ENCODE measurements around the gene LEFTY2.

The LEFTY2 gene

DNA sequence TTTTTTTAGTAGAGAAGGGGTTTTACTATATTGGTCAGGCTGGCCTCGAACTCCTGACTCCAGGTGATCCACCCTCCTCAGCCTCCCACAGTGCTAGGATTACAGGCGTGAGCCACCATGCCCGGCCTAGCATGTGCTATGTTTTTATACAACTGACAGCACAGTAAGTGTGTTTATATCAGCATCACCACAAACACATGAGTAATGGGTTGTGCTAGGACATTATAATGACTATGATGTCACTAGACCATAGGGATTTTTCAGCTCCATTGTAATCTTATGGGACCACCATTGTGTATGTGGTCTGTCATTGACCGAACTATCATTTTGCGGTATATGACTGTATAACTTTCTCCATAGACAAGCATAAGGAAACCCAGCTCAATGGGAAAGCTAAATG lies 6.3 kb downstream of the LEFTY2 start:
- H3K79me2 ChIP-seq (ENCODE audit: control insufficient read depth, insufficient read depth, low read length, poor library complexity) = no peaks in the 10 kb centered on the region
- H4K12ac ChIP-seq (ENCODE audit: low read depth, low read length) = no peak overlapping the region

GRCh38 chr1:225933072-225933471 lies 7.9 kb downstream of the LEFTY2 start:
- Histone ChIP-seq H2BK120ac (ENCODE audit: insufficient read depth, low read length, poor library complexity) (no peak overlapping the region), H2AK5ac (ENCODE audit: low read length) (no peak overlapping the region), H3K14ac (ENCODE audit: low read length) (no peak overlapping the region), H3K9me3 (ENCODE audit: insufficient read depth, low read depth, low read length) (no peaks in the 10 kb centered on the region), H3K4ac (ENCODE audit: low read depth, low read length) (no peak overlapping the region), H2BK12ac (ENCODE audit: low read length) (no peak overlapping the region), H3K4me1 (ENCODE audit: control insufficient read depth in 1 of 2, insufficient read depth in 2 of 2, low read length in 2 of 2) (no peaks in the 10 kb centered on the region), H3K27me3 (ENCODE audit: insufficient read depth, low read length) (no peaks in the 10 kb centered on the region), H3K79me2 (ENCODE audit: control insufficient read depth, insufficient read depth, low read length, poor library complexity) (no peaks in the 10 kb centered on the region), H3K4me2 (ENCODE audit: low read length) (no peak overlapping the region), H2BK5ac (ENCODE audit: low read depth, low read length, poor library complexity) (no peak overlapping the region), H2AFZ (ENCODE audit: insufficient read depth, low read length, poor library complexity) (no peak overlapping the region), H3K9ac (ENCODE audit: low read length) (no peak overlapping the region), H3K79me1 (ENCODE audit: low read length) (no peaks in the 10 kb centered on the region), H3K36me3 (ENCODE audit: control insufficient read depth in 1 of 2, insufficient read depth in 2 of 2, low read length in 2 of 2) (no peaks in the 10 kb centered on the region), H3K18ac (ENCODE audit: low read length) (no peak overlapping the region), H4K8ac (ENCODE audit: low read depth, low read length) (no peak overlapping the region), H4K12ac (ENCODE audit: low read depth, low read length) (no peak overlapping the region), H4K91ac (ENCODE audit: low read depth, low read length) (no peak overlapping the region), H3K4me3 (ENCODE audit: low read depth, low read length) (no peak overlapping the region), H3K27ac (ENCODE audit: low read depth, low read length) (no peak overlapping the region), H3K23ac (ENCODE audit: low read length) (no peak overlapping the region)
- no peak for DNase-seq
- WGBS (ENCODE audit: extremely low coverage, insufficient coverage, insufficient read length) = no CpG with 5 or more reads among the region's 2 CpGs

More for the DNA sequence above, 6.3 kb downstream of the LEFTY2 start:
- no peaks in the 10 kb centered on the region for H3K36me3 ChIP-seq (ENCODE audit: control insufficient read depth in 1 of 2, insufficient read depth in 2 of 2, low read length in 2 of 2)
- H4K91ac ChIP-seq (ENCODE audit: low read depth, low read length) = no peak overlapping the region
- no peak overlapping the region for H2AFZ ChIP-seq (ENCODE audit: insufficient read depth, low read length, poor library complexity)
- H2BK120ac ChIP-seq (ENCODE audit: insufficient read depth, low read length, poor library complexity) = no peak overlapping the region
- no peak overlapping the region for H3K4me3 ChIP-seq (ENCODE audit: low read depth, low read length)
- H3K14ac ChIP-seq (ENCODE audit: low read length) = no peak overlapping the region
- H3K9me3 ChIP-seq (ENCODE audit: insufficient read depth, low read depth, low read length) = no peaks in the 10 kb centered on the region
- H2AK5ac ChIP-seq (ENCODE audit: low read length) = no peak overlapping the region
- no CpG with 5 or more reads among the region's 5 CpGs for WGBS (ENCODE audit: extremely low coverage, insufficient coverage, insufficient read length)
- H3K23ac ChIP-seq (ENCODE audit: low read length) = no peak overlapping the region
- H3K4ac ChIP-seq (ENCODE audit: low read depth, low read length) = no peak overlapping the region
- no peak overlapping the region for H3K18ac ChIP-seq (ENCODE audit: low read length)
- no peak overlapping the region for H3K27ac ChIP-seq (ENCODE audit: low read depth, low read length)
- no peaks in the 10 kb centered on the region for H3K27me3 ChIP-seq (ENCODE audit: insufficient read depth, low read length)
- H3K79me1 ChIP-seq (ENCODE audit: low read length) = no peaks in the 10 kb centered on the region
- no peak overlapping the region for H4K8ac ChIP-seq (ENCODE audit: low read depth, low read length)
- no peak overlapping the region for H3K4me2 ChIP-seq (ENCODE audit: low read length)
- no peak overlapping the region for H2BK5ac ChIP-seq (ENCODE audit: low read depth, low read length, poor library complexity)
- H3K4me1 ChIP-seq (ENCODE audit: control insufficient read depth in 1 of 2, insufficient read depth in 2 of 2, low read length in 2 of 2) = no peaks in the 10 kb centered on the region
- H3K9ac ChIP-seq (ENCODE audit: low read length) = no peak overlapping the region
- no peak overlapping the region for H2BK12ac ChIP-seq (ENCODE audit: low read length)
- no peak for DNase-seq

- H3K79me2 ChIP-seq (ENCODE audit: control insufficient read depth, insufficient read depth, low read length, poor library complexity) = no peaks in the 10 kb centered on the region
- H3K4me2 ChIP-seq (ENCODE audit: low read length) = no peak overlapping the region
- H3K9me3 ChIP-seq (ENCODE audit: insufficient read depth, low read depth, low read length) = no peaks in the 10 kb centered on the region
- no peaks in the 10 kb centered on the region for H3K79me1 ChIP-seq (ENCODE audit: low read length)
- H2AK5ac ChIP-seq (ENCODE audit: low read length) = no peak overlapping the region
- H3K14ac ChIP-seq (ENCODE audit: low read length) = no peak overlapping the region
- H3K4ac ChIP-seq (ENCODE audit: low read depth, low read length) = no peak overlapping the region
- H2BK12ac ChIP-seq (ENCODE audit: low read length) = no peak overlapping the region
- no peak overlapping the region for H4K12ac ChIP-seq (ENCODE audit: low read depth, low read length)
- no peak overlapping the region for H2AFZ ChIP-seq (ENCODE audit: insufficient read depth, low read length, poor library complexity)
- WGBS (ENCODE audit: extremely low coverage, insufficient coverage, insufficient read length) = no CpG with 5 or more reads among the region's 5 CpGs
- H3K27ac ChIP-seq (ENCODE audit: low read depth, low read length) = no peak overlapping the region
- H3K9ac ChIP-seq (ENCODE audit: low read length) = no peak overlapping the region
- H3K27me3 ChIP-seq (ENCODE audit: insufficient read depth, low read length) = no peaks in the 10 kb centered on the region
- H3K4me1 ChIP-seq (ENCODE audit: control insufficient read depth in 1 of 2, insufficient read depth in 2 of 2, low read length in 2 of 2) = no peaks in the 10 kb centered on the region
- H4K8ac ChIP-seq (ENCODE audit: low read depth, low read length) = no peak overlapping the region
- no peak overlapping the region for H2BK120ac ChIP-seq (ENCODE audit: insufficient read depth, low read length, poor library complexity)
- H2BK5ac ChIP-seq (ENCODE audit: low read depth, low read length, poor library complexity) = no peak overlapping the region
- H3K36me3 ChIP-seq (ENCODE audit: control insufficient read depth in 1 of 2, insufficient read depth in 2 of 2, low read length in 2 of 2) = no peaks in the 10 kb centered on the region
- H3K23ac ChIP-seq (ENCODE audit: low read length) = no peak overlapping the region
- H4K91ac ChIP-seq (ENCODE audit: low read depth, low read length) = no peak overlapping the region
- no peak overlapping the region for H3K18ac ChIP-seq (ENCODE audit: low read length)
- H3K4me3 ChIP-seq (ENCODE audit: low read depth, low read length) = no peak overlapping the region
- DNase-seq = no peak
Observed at GRCh38 chr1:225931270-225932136, 9.5 kb downstream of the LEFTY2 start.

DNA sequence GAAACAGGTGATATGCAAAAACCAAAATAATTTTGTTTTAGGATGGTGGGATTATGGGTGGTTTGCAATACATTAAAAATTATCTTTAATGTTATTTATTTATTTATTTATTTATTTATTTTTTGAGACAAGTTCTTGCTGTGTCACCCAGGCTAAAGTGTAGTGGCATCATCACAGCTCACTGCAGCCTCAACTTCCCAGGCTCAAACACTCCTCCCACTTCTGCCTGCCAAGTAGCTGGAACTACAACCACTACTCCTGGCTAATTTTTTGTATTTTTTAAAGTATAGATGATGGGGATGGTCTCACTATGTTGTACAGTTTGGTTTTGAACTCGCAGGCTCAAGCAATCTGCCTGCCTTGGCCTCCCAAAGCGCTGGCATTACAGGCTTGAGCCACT lies 10.5 kb downstream of the LEFTY2 start:
- Histone ChIP-seq H3K79me2 (ENCODE audit: control insufficient read depth, insufficient read depth, low read length, poor library complexity) (no peaks in the 10 kb centered on the region), H3K9ac (ENCODE audit: low read length) (no peak overlapping the region), H3K4ac (ENCODE audit: low read depth, low read length) (no peak overlapping the region), H3K27me3 (ENCODE audit: insufficient read depth, low read length) (no peaks in the 10 kb centered on the region), H3K23ac (ENCODE audit: low read length) (no peak overlapping the region), H2BK5ac (ENCODE audit: low read depth, low read length, poor library complexity) (no peak overlapping the region), H3K9me3 (ENCODE audit: insufficient read depth, low read depth, low read length) (no peaks in the 10 kb centered on the region), H3K4me2 (ENCODE audit: low read length) (no peak overlapping the region), H3K4me3 (ENCODE audit: low read depth, low read length) (no peak overlapping the region), H3K18ac (ENCODE audit: low read length) (no peak overlapping the region), H4K8ac (ENCODE audit: low read depth, low read length) (no peak overlapping the region), H2BK120ac (ENCODE audit: insufficient read depth, low read length, poor library complexity) (no peak overlapping the region), H2AFZ (ENCODE audit: insufficient read depth, low read length, poor library complexity) (no peak overlapping the region), H3K4me1 (ENCODE audit: control insufficient read depth in 1 of 2, insufficient read depth in 2 of 2, low read length in 2 of 2) (no peaks in the 10 kb centered on the region), H4K91ac (ENCODE audit: low read depth, low read length) (no peak overlapping the region), H3K14ac (ENCODE audit: low read length) (no peak overlapping the region), H3K27ac (ENCODE audit: low read depth, low read length) (no peak overlapping the region), H2BK12ac (ENCODE audit: low read length) (no peak overlapping the region), H2AK5ac (ENCODE audit: low read length) (no peak overlapping the region), H4K12ac (ENCODE audit: low read depth, low read length) (no peak overlapping the region), H3K36me3 (ENCODE audit: control insufficient read depth in 1 of 2, insufficient read depth in 2 of 2, low read length in 2 of 2) (no peaks in the 10 kb centered on the region), H3K79me1 (ENCODE audit: low read length) (no peaks in the 10 kb centered on the region)
- whole genome bisulfite sequencing (ENCODE audit: extremely low coverage, insufficient coverage, insufficient read length) = no CpG with 5 or more reads among the region's 2 CpGs
- DNase-seq = no peak
